ENCODE data around the gene GPR78. TPM values are rescaled to one million over a fixed set of nuclear protein-coding genes. Genes with fewer than 3 reads are reported as not detected.
A peak's percentile ranks its signal among the peaks of the same experiment; 100 is the strongest.

The GPR78 gene
- total RNA-seq, 6 experiments from 2014 or later = 0.05 to 0.14 (median 0.09) TPM; not detected in 2

GRCh38 chr4:8547108-8547911 lies 32.9 kb upstream of the GPR78 start:
- Mint-ChIP-seq H3K9me3 (peaks cover 23% of the 10 kb centered on the region), H3K27me3 (ENCODE audit: insufficient read depth) (peaks cover 35% of the 10 kb centered on the region), H3K36me3 (ENCODE audit: low read depth) (peaks cover 3% of the 10 kb centered on the region; the same call in 1 of the 2 replicates)

GRCh38 chr4:8547912-8548730 lies 32.1 kb upstream of the GPR78 start:
- Mint-ChIP-seq H3K36me3 (ENCODE audit: low read depth) (peaks cover 3% of the 10 kb centered on the region; the same call in 1 of the 2 replicates), H3K27ac (no peak overlapping the region), H3K9me3 (peaks cover 23% of the 10 kb centered on the region), H3K4me3 (no peak overlapping the region), H3K4me1 (ENCODE audit: low read depth) (peaks cover 20% of the 10 kb centered on the region), H3K27me3 (ENCODE audit: insufficient read depth) (peaks cover 32% of the 10 kb centered on the region)
- TF ChIP-seq CTCF (IDR thresholded peaks at IDR 0.05) = no peak
- DNase-seq = no peak

More at GRCh38 chr4:8547108-8547911, 32.9 kb upstream of the GPR78 start:
- DNase-seq = peak; percentile 39
- Mint-ChIP-seq H3K27ac (peak overlapping the region; percentile 42; the same call in 1 of the 2 replicates), H3K4me3 (peak overlapping the region; percentile 60; the same call in 1 of the 2 replicates), H3K4me1 (ENCODE audit: low read depth) (peaks cover 20% of the 10 kb centered on the region)
- peak; percentile 68 for TF ChIP-seq CTCF (IDR thresholded peaks at IDR 0.05)

- Mint-ChIP-seq H3K4me3 (no peak overlapping the region), H3K4me1 (ENCODE audit: low read depth) (peaks cover 20% of the 10 kb centered on the region), H3K27ac (no peak overlapping the region), H3K36me3 (ENCODE audit: low read depth) (peaks cover 3% of the 10 kb centered on the region; the same call in 1 of the 2 replicates), H3K9me3 (peaks cover 18% of the 10 kb centered on the region), H3K27me3 (ENCODE audit: insufficient read depth) (peaks cover 32% of the 10 kb centered on the region)
- TF ChIP-seq CTCF (IDR thresholded peaks at IDR 0.05) = no peak
- no peak for DNase-seq
Observed at GRCh38 chr4:8548731-8549351, 31.4 kb upstream of the GPR78 start.

- TF ChIP-seq CTCF (IDR thresholded peaks at IDR 0.05) = no peak
- no peak overlapping the region for H3K4me3 Mint-ChIP-seq
- no peak overlapping the region for H3K27ac Mint-ChIP-seq
- DNase-seq = no peak
- H3K9me3 Mint-ChIP-seq = peaks cover 12% of the 10 kb centered on the region; the same call in 1 of the 2 replicates
- 0 out of 2 replicates have a peak, but pooled peaks cover 3% of the 10 kb centered on the region for H3K36me3 Mint-ChIP-seq (ENCODE audit: low read depth)
- H3K4me1 Mint-ChIP-seq (ENCODE audit: low read depth) = peaks cover 20% of the 10 kb centered on the region
- peaks cover 32% of the 10 kb centered on the region for H3K27me3 Mint-ChIP-seq (ENCODE audit: insufficient read depth)
Observed at GRCh38 chr4:8549352-8549931, 30.8 kb upstream of the GPR78 start.

- Mint-ChIP-seq H3K4me1 (ENCODE audit: low read depth) (peaks cover 20% of the 10 kb centered on the region), H3K27ac (no peak overlapping the region), H3K9me3 (peaks cover 5% of the 10 kb centered on the region; the same call in 1 of the 2 replicates), H3K36me3 (ENCODE audit: low read depth) (0 out of 2 replicates have a peak, but pooled peaks cover 3% of the 10 kb centered on the region), H3K27me3 (ENCODE audit: insufficient read depth) (peaks cover 33% of the 10 kb centered on the region), H3K4me3 (no peak overlapping the region)
- DNase-seq = no peak
- no peak for TF ChIP-seq CTCF (IDR thresholded peaks at IDR 0.05)
Observed at GRCh38 chr4:8550691-8551090, 29.5 kb upstream of the GPR78 start.
